Measurements from ENCODE around the gene PHF21B.
"Not testable (repeated sequence)": the region's sequence is repeated elsewhere in the genome, so short reads cannot be mapped to it uniquely, and the experiment has no call there.

The PHF21B gene

DNA sequence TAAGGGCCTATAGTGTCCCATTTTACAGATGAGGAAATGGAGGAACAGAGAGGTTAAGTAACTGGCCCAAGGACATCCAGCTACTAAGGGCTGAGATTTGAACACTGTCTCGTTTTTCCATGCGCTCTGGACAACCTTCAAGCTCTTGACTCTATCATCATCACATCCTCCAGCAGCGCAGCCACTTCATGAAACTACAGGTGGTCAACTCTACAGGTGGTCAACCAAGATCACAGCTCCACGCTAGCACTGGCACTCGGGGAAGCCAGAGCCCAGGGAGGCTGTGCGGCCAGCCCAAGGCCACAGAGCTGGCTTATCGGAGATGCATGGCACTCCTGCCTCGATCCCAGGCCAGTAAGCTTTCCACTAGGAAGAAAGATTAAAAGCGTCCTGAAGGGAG, 40.0 kb downstream of the PHF21B start:
- no peak for DNase-seq
- Mint-ChIP-seq H3K27me3 (peaks cover 12% of the 10 kb centered on the region), H3K27ac (no peak overlapping the region), H3K9me3 (no peaks in the 10 kb centered on the region), H3K4me1 (peaks cover 4% of the 10 kb centered on the region), H3K36me3 (ENCODE audit: low read depth) (no peaks in the 10 kb centered on the region), H3K4me3 (no peak overlapping the region)
- ATAC-seq: no peak

DNA sequence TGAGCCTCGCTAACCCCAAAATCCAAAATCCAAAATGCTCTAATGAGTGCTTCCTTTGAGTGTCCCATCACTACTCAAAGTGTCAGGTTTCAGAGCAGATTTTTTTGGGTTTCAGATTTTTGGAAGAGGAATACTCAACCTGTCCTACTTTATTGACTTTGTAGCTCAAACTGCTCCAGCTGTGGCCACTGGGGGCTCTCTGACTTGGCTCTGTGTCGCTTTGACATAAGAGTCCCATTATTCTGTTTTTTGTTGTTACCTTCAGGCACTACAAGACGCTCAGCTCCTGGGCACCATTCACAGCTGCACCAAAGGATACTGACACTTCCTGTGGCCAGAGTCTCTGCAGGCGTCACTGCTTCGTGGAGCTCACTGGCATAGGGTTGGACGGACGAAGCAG, 41.1 kb downstream of the PHF21B start:
- Mint-ChIP-seq H3K27me3 (peaks cover 11% of the 10 kb centered on the region), H3K9me3 (no peaks in the 10 kb centered on the region), H3K27ac (no peak overlapping the region), H3K36me3 (ENCODE audit: low read depth) (no peaks in the 10 kb centered on the region), H3K4me1 (peaks cover 4% of the 10 kb centered on the region), H3K4me3 (no peak overlapping the region)
- ATAC-seq (no peak), DNase-seq (no peak)

DNA sequence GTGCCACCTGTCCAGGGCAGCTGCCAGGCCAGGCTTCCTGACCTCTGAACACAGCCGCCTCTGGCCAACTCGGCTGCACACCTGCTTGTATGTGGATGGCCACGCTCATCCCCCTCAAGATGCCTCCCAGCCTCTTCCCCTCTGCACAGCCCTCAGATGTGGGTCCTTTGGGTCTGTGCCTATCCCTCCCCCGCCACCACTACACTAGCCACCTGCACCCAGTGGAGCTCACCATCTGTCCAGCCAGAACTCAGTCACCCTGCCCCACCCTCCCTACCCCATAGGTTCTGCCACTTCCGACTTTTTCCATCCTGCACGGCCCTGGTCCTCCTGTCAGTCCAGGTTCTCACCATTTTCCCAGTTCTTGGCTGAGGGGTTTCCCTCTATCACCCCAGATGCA, 44.6 kb downstream of the PHF21B start:
- DNase-seq (no peak), ATAC-seq (no peak)
- Mint-ChIP-seq H3K9me3 (no peaks in the 10 kb centered on the region), H3K4me1 (no peaks in the 10 kb centered on the region), H3K4me3 (no peak overlapping the region), H3K36me3 (ENCODE audit: low read depth) (no peaks in the 10 kb centered on the region), H3K27ac (no peak overlapping the region), H3K27me3 (no peaks in the 10 kb centered on the region)

DNA sequence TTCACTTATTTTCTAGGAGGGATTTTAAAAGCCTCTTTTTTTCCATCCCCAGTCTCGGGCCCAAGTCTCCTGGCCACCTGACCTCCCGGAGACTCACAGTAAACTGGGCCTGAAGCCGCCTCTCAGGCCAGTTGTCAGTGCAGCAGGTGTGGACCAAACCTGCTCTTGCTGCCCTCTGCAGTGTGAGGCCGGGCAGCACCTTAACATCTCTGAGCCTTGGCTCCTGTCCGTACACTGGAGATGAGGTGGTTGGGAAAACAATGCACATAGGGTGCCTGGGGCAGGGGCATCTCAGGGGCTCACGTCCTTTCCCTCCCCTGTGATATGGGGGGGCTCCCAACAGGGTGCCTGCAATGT, 45.1 kb downstream of the PHF21B start:
- Mint-ChIP-seq H3K36me3 (ENCODE audit: low read depth) (no peaks in the 10 kb centered on the region), H3K27me3 (no peaks in the 10 kb centered on the region), H3K9me3 (no peaks in the 10 kb centered on the region), H3K27ac (no peak overlapping the region), H3K4me1 (no peaks in the 10 kb centered on the region), H3K4me3 (no peak overlapping the region)
- DNase-seq: no peak
- ATAC-seq: no peak

DNA sequence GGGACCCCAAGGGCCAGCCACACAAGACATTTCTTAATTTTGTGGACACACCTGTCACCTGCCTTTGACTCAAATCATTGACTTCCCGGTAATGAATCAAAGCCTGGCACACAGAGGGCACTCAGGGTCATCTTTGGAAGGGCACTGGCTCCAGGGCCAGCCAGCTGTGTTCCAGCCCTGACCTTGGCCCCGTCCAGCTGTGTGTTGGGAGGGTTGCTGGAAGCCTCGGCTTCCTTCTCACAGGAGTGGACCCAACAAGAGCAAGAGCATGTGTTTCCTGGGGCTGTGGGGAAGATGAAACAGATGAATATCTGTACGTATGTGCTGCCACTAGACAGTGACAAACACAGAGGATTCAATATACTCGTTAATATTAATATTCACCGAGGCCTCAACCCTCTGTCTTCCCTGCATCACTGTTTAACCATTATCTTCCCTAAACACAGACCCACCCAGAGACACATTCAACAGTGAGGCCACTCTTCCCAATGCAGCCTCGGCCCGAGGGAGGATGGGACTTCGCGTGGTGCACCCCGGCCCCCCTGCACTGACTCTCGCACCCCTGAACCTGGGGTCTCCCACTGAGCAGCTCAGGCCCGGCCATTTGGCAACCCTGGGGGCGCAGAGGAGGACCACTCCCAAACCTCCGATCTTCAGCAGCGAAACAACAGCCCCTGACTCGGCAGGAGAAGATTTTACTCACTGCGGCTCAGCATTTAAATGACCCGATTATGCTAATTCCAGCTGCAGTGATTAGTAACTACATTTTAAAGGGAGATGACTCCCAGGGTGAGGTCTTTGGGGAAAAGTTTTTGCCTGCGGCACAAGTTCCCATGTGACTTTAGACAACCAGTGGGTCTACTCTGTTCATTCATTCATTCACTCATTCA, 45.7 kb downstream of the PHF21B start:
- no peak for DNase-seq
- Mint-ChIP-seq H3K36me3 (ENCODE audit: low read depth) (no peaks in the 10 kb centered on the region), H3K27me3 (no peaks in the 10 kb centered on the region), H3K4me3 (no peak overlapping the region), H3K4me1 (no peaks in the 10 kb centered on the region), H3K9me3 (no peaks in the 10 kb centered on the region), H3K27ac (no peak overlapping the region)
- ATAC-seq: no peak

DNA sequence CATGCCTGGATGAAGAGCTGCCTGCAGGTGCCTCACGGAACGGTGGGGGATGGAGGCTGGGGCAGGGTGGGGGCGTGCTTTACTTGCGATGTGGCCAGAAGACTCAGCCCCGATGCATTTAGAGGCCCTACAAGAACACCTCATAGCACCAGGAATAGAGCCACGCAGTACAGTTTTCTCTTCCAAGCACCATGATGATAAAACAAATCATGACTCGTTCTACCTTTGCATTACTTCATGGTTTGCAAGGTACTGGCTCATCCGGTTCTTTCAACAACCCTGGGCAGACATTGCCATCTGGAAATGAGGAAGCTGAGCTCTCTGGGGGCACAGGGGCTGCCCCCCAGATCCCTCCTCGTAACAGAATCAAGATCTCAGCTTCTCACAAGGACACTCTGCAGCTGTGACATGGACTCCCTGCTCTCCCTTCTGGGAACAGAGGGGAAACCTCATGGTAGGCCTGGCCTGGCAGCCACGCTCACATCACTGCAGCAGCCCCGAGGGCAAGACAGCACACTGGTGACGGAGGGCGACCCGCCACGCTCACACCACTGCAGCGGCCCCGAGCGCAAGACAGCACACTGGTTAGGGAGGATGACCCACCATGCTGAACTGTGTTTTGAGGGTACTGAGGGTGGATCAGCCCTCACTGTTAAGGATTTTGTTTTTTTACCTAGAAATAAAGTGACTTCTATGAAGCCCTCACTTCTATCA, 46.9 kb downstream of the PHF21B start:
- no peak overlapping the region for H3K27ac Mint-ChIP-seq
- no peaks in the 10 kb centered on the region for H3K27me3 Mint-ChIP-seq
- no peaks in the 10 kb centered on the region for H3K4me1 Mint-ChIP-seq
- no peaks in the 10 kb centered on the region for H3K36me3 Mint-ChIP-seq (ENCODE audit: low read depth)
- ATAC-seq (no peak), DNase-seq (no peak)
- H3K9me3 Mint-ChIP-seq: no peaks in the 10 kb centered on the region
- H3K4me3 Mint-ChIP-seq: no peak overlapping the region

DNA sequence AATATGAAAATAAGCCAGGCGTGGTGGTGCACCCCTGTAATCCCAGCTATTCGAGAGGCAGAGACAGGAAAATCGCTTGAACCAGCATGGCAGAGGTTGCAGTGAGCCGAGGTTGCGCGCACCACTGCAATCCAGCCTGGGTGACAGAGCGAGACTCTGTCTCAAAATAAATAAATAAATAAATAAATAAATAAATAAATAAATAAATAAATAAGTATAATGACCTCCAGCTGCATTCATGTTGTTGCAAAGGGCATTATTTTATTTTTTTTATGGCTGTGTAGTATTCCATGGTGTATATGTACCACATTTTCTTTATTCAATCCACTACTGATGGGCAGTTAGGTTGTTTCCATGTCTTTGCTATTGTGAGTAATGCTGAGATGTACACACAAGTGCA, 48.1 kb downstream of the PHF21B start:
- H3K4me1 Mint-ChIP-seq; ATAC-seq; DNase-seq; H3K9me3 Mint-ChIP-seq; H3K27me3 Mint-ChIP-seq; H3K27ac Mint-ChIP-seq; H3K36me3 Mint-ChIP-seq (ENCODE audit: low read depth); H3K4me3 Mint-ChIP-seq: not testable (repeated sequence)

DNA sequence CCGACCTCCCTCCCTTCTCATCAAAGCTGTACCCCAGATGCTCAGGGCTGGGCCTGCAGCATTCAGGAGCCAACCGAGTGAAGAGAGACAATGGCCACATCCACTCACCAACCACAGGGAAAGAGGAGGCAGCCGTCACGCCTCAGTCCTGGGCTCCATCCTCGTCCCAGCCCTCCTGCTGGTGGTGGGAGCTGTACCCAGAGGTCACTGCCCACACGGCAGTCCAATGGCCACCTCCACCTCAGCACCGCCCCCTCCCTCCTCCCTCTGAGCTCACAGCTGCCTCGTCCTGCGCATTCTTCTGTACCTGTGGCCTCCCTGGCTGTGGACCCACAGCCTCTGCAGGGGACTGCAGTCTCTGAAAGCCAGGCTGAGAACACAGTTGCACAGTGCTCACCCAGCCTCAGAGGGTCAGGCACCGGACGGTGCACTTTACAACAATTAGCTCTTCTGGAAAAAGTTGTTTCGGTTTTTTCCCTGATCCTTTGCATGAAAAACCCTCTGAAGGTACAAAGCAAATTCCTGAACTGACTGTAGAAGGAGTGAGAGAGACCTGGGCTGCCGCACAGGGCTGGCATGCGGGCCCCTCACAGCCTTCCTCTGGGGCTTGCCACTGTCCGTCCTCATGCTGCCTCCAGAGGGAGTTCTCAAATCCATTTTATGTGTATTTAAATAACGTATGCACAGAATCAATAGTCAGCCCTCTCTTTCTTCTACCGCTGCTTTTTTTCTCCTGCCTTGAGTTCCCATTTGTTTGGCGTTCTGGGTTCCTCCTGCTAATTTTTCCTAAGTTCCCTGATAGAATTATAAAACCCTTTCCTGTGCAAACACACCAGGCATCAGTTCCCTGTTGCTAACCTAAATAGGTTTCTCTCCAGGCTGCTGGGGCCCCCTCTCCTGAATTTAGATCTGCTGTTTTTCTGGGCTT, 52.7 kb downstream of the PHF21B start:
- Mint-ChIP-seq H3K9me3 (no peaks in the 10 kb centered on the region), H3K27ac (no peak overlapping the region), H3K36me3 (ENCODE audit: low read depth) (no peaks in the 10 kb centered on the region), H3K4me1 (no peaks in the 10 kb centered on the region), H3K27me3 (peaks cover 6% of the 10 kb centered on the region), H3K4me3 (no peak overlapping the region)
- no peak for DNase-seq
- no peak for ATAC-seq

DNA sequence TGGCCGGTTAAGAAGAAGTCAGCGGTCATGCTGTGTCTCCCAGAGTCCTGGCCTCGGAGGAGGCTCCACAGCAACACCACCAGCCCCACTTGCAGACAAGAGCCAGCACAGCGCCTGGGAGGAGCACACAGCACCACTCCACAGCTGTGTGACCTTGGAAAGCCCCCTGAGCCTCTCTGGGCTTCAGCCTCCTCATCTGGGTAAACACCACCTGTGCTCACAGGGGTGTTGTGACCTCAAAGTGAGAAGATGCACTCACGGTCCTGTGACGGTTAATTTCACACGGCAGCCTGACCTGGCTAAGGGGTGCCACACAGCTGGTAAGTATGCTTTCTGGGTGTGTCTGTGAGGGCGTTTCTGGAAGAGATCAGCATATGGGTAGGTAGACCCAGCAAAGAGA, 54.7 kb downstream of the PHF21B start:
- no peak overlapping the region for H3K4me3 Mint-ChIP-seq
- H3K4me1 Mint-ChIP-seq: no peaks in the 10 kb centered on the region
- no peaks in the 10 kb centered on the region for H3K36me3 Mint-ChIP-seq (ENCODE audit: low read depth)
- no peak overlapping the region for H3K27ac Mint-ChIP-seq
- H3K9me3 Mint-ChIP-seq: no peaks in the 10 kb centered on the region
- DNase-seq (no peak), ATAC-seq (no peak)
- H3K27me3 Mint-ChIP-seq: peaks cover 6% of the 10 kb centered on the region

DNA sequence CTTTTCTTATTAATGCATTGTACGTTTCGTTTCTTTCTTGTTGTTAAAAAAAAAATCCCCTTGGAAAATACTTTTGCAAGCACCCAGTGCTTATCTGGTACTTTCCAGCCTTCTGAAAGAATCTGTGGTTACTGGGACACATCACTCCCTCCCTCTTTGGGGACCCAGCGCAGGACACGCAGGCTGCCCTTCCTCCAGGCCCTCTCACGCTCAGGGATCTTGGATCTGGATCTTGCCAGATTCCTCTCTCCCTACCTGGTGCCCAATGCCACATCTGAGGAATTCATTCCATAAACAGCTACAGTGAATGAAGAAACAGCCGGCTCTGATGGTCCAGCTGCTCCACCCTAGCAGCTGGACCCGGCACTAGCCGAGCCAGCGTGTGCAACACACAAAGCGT, 55.7 kb downstream of the PHF21B start:
- no peaks in the 10 kb centered on the region for H3K36me3 Mint-ChIP-seq (ENCODE audit: low read depth)
- peaks cover 8% of the 10 kb centered on the region for H3K27me3 Mint-ChIP-seq
- H3K4me3 Mint-ChIP-seq: no peak overlapping the region
- H3K9me3 Mint-ChIP-seq: no peaks in the 10 kb centered on the region
- DNase-seq: no peak
- no peak for ATAC-seq
- no peak overlapping the region for H3K27ac Mint-ChIP-seq
- no peaks in the 10 kb centered on the region for H3K4me1 Mint-ChIP-seq

DNA sequence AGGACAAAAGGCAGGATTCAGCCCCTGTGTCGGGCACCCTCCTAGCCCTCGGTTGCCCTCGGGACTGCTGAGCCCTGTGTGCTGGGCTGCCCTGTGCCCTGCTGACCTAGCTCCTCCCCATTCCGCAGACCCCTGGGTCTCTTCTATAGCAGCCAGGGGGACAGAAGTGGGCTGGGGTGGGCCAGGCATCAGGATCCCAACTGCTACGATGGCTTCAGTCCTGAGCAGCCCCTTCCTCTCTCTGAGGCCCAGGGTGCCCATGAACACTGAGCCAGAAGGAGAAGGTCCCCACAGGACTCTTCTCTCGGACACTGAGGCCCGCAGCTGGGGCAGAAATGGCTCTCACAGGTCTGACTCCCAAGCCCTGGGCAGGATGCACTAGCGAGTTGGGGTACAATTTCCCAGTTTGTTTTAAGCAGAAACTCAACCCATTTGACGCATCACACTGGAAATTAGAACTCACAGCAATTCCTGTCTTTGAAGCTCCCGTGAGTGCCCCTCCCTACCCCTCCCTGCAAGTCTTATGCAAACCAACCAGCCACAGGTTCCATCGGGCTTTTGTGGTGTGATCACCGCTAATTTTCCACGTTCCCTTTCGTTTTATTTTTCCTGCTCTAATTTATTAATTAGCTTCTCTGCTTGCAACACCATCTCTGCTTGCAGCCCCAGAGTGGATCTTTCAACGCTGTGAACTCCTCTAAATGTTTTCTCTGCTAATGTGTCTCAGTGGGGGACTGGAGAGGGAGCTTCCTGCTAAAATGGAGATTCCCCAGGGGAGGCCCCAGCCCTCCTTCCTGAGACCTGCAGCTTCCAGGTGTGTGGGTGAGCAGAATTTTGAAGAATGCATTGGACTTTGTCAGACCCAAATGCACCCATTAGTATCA, 56.7 kb downstream of the PHF21B start:
- Mint-ChIP-seq H3K27ac (no peak overlapping the region), H3K4me3 (no peak overlapping the region), H3K9me3 (no peaks in the 10 kb centered on the region), H3K36me3 (ENCODE audit: low read depth) (no peaks in the 10 kb centered on the region), H3K4me1 (no peaks in the 10 kb centered on the region), H3K27me3 (peaks cover 10% of the 10 kb centered on the region)
- no peak for ATAC-seq
- DNase-seq: no peak

DNA sequence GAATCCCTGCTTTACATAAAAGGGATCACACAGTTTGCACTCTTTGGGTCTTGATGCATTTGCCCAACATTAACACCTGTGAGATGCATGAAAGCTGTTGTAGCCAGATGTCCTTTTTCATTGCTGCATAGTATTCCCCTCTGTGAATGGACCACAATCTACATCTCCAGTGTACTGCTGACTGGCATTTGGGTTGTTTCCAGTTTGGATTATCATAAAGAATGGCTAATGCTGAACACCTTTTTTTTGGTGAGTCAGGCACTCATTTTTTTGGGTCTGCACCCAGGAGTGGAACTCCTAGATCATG, 58.3 kb downstream of the PHF21B start:
- no peak for ATAC-seq
- Mint-ChIP-seq H3K4me3 (no peak overlapping the region), H3K9me3 (no peaks in the 10 kb centered on the region), H3K27ac (no peak overlapping the region), H3K4me1 (no peaks in the 10 kb centered on the region), H3K27me3 (peaks cover 8% of the 10 kb centered on the region), H3K36me3 (ENCODE audit: low read depth) (no peaks in the 10 kb centered on the region)
- DNase-seq: no peak

DNA sequence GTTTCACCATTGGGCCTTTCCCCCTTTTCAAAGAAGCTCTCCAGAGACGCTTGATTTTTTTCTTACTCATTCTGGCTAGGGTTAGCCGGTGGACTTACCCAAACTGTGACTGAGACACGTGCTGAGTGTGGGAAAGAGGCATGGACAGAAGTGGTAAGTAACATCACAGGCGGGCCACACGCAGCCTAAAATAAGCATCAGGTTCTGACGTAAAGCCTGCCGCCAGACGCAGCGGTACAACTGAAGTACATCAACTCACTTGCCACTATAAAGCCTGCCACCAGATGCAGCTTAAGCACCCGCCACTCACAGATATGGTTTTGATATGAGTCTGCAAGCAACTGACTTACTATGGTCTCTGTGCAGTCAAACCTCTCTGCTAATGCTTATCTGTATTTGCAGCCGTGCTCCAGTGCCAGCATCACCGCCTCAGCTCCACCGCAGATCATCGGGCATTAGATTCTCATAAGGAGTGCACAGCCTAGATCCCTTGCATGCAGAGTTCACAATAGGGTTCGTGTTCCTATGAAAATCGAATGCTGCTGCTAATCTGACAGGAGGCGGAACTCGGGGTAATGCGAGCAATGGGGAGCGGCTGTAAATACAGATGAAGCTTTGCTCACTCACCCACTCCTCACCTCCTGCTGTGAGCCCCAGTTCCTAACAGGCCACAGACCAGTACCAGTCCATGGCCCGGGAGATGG, 58.8 kb downstream of the PHF21B start:
- no peaks in the 10 kb centered on the region for H3K9me3 Mint-ChIP-seq
- H3K4me1 Mint-ChIP-seq: no peaks in the 10 kb centered on the region
- H3K36me3 Mint-ChIP-seq (ENCODE audit: low read depth): no peaks in the 10 kb centered on the region
- DNase-seq (no peak), ATAC-seq (no peak)
- H3K27ac Mint-ChIP-seq: no peak overlapping the region
- no peak overlapping the region for H3K4me3 Mint-ChIP-seq
- peaks cover 8% of the 10 kb centered on the region for H3K27me3 Mint-ChIP-seq

DNA sequence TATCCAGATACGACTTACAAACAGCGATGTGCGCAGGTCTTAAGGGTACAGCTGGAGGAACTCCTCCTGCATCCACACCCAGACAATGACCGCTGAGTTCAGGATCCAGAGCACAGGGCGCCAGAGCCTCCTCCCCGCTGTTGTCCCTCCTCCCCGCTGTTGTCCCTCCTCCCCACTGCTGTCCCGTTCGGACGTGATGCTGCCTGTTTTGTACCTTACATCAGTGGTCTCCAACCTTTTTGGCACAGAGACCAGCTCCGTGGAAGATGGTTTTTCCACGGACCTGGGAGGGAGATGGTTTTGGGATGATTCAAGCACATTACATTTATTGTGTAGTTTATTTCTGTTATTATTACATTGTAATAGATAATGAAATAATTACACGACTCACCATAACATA, 62.0 kb downstream of the PHF21B start:
- Mint-ChIP-seq H3K4me3 (no peak overlapping the region), H3K27me3 (peaks cover 4% of the 10 kb centered on the region), H3K27ac (no peak overlapping the region), H3K4me1 (no peaks in the 10 kb centered on the region), H3K36me3 (ENCODE audit: low read depth) (no peaks in the 10 kb centered on the region), H3K9me3 (no peaks in the 10 kb centered on the region)
- DNase-seq: no peak
- ATAC-seq: no peak
